Measurements from ENCODE around the gene MAGEB4.

DNA sequence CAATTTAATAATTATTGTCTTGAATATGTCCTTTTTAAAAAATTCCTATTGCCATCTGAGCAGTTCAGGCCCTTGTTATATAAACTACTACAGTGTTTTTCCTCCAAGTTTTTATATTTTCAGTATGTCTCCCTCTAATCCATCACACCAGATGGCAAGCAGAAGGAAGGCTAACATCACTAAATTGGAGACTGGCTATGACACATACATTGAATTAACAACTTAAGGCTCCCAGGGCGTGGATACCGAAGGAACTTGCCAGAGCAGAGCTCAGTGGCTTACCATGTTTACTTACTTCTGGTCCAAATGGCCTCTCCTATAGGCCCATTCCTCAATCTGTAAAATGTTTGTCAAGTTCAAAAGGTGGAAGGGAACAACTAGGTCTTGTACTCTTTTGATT lies 18.1 kb downstream of the MAGEB4 start:
- TF ChIP-seq POLR2A (IDR thresholded peaks at IDR 0.05; ENCODE audit: low read depth) (no peak), EP300 (IDR thresholded peaks at IDR 0.05) (no peak)
- TF ChIP-seq, protein P1, sequence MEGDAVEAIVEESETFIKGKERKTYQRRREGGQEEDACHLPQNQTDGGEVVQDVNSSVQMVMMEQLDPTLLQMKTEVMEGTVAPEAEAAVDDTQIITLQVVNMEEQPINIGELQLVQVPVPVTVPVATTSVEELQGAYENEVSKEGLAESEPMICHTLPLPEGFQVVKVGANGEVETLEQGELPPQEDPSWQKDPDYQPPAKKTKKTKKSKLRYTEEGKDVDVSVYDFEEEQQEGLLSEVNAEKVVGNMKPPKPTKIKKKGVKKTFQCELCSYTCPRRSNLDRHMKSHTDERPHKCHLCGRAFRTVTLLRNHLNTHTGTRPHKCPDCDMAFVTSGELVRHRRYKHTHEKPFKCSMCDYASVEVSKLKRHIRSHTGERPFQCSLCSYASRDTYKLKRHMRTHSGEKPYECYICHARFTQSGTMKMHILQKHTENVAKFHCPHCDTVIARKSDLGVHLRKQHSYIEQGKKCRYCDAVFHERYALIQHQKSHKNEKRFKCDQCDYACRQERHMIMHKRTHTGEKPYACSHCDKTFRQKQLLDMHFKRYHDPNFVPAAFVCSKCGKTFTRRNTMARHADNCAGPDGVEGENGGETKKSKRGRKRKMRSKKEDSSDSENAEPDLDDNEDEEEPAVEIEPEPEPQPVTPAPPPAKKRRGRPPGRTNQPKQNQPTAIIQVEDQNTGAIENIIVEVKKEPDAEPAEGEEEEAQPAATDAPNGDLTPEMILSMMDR (IDR thresholded peaks at IDR 0.05), result no peak

Data from esophagus muscularis mucosa (tissue), 4 donors.